Sigmoid colon (tissue), 4 donors: Measurements from ENCODE around the gene CMTR1.

Experiments used
- EP300 ChIP-seq, 4 donors: sonication (generic); formaldehyde crosslinking; IDR thresholded peaks; one replicate each; pipeline ENCODE4 v1.6.1; 2017; ENCODE audit warnings: antibody characterized with exemption in 4 of 4
- POLR2A ChIP-seq, 2 donors: fragments of 450-650 bp; IDR thresholded peaks; one replicate each; pipeline ENCODE4 v1.6.1; 2016; ENCODE audit warnings: antibody characterized with exemption in 2 of 2, mild to moderate bottlenecking in 2 of 2, moderate library complexity in 2 of 2
- POLR2AphosphoS5 ChIP-seq, 4 donors: sonication (generic); formaldehyde crosslinking; IDR thresholded peaks; one replicate each; pipeline ENCODE4 v1.6.1; 2017; ENCODE audit warnings: antibody characterized with exemption in 4 of 4
- TF ChIP-seq, protein P1 (sequence below), 4 experiments: fragments of 450-650 bp in 3 of 4; fragments of 200-600 bp in 1 of 4; IDR thresholded peaks; one replicate each; pipeline ENCODE4 v1.5.1; 2016 to 2019; ENCODE audit warnings: antibody characterized with exemption in 4 of 4, mild to moderate bottlenecking in 3 of 4, moderate library complexity in 2 of 4

DNA sequence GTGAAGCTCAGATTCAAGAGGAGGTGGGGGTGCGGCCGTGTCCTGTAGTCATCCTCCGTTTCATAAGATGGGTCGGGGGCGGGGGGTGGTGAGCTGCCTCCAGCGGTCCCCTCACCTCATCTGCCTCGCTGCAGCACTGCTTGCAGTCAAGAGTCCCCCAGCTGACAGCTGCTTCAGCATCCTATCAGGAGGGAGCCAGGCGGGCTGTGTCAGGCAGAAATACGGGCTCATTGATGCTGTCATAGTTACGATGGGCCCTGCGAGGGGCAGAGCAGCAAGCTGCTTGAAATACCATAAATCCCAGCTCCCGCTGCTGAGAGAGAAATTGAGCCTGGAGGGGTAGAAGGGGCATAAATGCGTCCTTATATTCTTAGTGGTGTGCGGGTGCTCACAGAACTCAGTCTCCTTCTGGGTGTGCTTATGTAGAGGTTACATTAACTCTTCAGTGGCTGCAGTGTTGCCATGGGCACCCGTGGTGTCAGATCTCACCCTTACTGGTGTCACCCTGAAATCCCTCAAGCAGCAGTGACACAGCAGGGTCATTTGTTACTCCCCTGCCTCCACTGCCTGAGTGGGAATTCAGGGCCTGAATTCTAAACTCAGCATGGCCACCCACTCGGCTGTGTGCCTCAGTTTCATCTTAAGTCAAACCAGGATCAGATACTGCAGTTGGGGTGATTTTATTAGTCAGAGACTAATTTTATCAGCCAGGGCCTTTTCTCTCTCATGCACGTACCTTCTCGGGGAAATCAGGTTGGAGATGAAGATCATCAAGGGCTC lies 44.8 kb downstream of the CMTR1 start:
- TF ChIP-seq POLR2A (IDR thresholded peaks at IDR 0.05) (no peak), POLR2AphosphoS5 (IDR thresholded peaks at IDR 0.05) (no peak), EP300 (IDR thresholded peaks at IDR 0.05) (no peak)
- TF ChIP-seq, protein P1, sequence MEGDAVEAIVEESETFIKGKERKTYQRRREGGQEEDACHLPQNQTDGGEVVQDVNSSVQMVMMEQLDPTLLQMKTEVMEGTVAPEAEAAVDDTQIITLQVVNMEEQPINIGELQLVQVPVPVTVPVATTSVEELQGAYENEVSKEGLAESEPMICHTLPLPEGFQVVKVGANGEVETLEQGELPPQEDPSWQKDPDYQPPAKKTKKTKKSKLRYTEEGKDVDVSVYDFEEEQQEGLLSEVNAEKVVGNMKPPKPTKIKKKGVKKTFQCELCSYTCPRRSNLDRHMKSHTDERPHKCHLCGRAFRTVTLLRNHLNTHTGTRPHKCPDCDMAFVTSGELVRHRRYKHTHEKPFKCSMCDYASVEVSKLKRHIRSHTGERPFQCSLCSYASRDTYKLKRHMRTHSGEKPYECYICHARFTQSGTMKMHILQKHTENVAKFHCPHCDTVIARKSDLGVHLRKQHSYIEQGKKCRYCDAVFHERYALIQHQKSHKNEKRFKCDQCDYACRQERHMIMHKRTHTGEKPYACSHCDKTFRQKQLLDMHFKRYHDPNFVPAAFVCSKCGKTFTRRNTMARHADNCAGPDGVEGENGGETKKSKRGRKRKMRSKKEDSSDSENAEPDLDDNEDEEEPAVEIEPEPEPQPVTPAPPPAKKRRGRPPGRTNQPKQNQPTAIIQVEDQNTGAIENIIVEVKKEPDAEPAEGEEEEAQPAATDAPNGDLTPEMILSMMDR (IDR thresholded peaks at IDR 0.05) = no peak
